SKM-1 (cell line): ENCODE measurements around the gene GSC2.
"Not testable (repeated sequence)": the region's sequence is repeated elsewhere in the genome, so short reads cannot be mapped to it uniquely, and the experiment has no call there.

Experiments
- DNase-seq: peaks from one replicate; lab custom pipeline; 2025; ENCODE audit not compliant: unreplicated experiment; lab: John Stamatoyannopoulos, UW

Gene GSC2

DNA sequence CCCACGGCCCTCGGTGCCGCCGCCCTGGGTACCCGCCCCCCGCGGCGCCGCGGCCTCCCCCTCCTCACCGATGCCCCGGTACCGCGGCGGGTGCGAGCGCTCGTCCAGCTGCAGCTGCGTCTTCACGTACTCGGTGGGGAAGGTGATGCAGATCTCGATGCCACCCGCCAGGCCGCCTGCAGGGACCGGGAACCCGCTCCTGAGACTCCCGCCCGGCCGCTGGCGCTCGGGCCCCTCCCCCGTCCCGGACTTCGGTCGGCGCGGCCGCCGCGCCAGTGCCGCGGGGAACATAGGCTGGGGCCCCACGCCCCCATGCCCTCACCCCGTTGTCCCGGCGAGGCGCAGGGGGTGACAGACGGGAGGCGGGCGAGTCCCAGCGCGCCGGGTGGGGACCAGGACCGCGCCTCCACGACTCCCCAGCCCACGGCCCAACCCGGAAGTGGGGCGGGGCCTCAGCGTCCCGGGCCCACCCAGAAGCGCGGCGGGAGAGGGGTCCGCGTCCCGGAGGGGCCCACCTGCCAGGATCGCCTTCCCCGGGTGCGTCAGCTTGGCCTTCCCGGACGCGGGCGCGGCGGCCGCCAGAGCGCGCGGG is 28.1 kb upstream of the GSC2 start:
- DNase-seq: no peak

DNA sequence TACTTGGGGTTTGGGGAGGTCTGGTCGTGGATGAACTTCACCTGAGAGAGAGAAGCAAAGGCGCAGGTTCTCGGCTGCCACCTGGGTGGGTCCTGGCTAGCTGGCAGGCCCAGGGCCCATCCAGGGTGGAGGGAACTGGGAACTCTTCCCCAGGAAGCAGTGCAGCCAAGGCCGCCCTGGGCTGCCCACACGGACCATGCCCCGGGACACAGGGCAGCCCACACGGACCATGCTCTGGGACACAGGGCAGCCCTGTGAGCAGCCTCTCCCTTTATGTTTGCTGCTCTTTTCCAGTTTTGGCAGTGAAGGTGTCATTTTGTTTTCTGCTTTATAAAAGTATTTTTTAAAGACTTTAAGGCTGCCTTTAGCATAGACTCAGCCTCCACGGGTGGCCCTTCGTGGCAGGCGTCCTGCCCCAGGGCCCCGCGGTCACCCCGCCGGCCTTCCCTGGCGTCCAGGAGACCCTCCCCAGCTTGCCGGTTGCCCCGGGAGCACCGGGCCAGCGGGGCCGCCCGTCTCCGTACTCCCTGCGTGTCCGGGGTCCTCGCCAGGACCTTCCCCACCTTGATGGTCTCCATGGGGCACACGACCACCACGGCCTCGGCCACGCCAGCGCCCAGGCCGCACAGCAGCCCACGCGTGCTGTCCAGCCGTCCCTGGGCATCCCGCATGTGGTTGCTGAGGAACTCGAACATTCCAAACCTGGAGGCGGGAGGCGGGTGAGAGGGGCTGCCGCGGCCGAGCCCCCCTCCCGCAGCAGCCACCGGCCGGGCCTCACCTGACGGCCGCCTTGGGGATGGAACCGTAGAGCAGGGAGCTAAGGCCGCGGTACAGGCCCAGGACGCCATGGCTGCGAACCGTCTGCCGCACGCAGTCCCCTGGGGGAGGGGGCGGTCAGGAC is 27.3 kb upstream of the GSC2 start:
- DNase-seq: no peak

DNA sequence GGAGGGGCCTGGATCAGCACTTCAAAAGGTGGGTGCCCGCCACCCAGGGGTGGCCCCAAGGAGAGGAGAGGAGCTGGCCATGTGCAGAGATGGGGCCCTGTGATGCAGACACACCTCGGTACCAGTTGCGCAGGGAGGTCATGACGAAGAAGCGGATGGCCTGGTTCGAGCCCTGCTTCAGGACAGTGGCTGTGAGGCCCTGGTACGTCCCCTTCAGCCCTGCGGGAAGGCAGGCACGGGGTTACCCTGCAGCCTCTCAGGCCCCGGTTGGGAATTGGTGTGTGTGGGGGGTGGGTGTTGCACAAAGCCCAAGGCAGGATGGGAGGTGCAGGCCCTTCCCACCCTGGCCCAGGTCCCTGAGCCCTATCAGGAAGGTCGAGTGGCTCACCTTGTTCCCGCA is 26.6 kb upstream of the GSC2 start:
- no peak for DNase-seq

DNA sequence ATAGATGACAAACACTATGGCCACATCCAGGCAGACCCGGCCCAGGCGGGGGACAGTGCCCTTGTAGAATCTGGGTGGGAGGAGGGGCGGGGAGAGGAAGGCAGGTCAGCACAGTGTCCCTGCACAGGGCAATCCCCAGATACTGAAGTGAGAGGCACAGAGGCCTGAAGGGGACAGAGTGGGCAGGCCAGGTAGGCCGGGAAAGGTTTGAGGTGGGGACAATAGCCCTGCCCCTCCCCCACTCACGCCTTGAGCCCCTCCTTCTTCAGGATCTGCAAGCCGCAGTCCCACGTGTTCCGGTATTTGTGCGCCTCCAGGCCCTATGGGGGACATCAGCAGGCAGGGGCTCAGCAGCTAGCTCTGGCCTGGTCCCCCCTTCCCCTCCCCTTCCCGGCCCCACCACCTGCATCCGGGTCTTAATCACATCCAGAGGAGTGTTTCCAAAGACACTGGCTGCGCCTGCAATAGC is 26.1 kb upstream of the GSC2 start:
- no peak for DNase-seq

DNA sequence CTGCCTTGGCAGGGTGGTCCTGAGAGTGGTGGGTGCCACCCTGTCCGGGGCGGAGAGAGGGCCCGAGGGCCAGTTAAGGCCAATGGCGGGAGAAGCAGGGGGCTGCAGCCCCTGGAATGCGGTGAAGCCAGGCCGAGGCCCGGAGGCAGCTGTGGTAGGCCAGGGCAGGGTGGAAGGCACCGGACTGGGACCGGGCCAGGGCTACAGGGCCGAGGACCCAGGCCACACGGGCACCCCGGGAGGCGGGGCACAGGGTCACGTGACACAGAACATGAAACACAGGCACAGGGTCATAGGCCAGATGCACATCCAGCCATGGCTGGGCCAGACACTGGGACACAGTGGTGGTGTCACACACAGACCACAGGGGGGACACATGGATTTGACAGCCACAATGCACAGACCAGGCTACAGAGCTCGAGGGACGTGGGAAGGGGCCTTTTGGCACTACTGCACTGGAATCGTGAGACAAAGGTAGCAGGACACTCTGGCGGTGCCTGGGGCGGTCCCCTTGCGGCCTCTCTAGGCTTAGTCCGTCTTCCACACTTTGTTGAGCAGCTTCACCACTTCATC is 25.6 kb upstream of the GSC2 start:
- no peak for DNase-seq

DNA sequence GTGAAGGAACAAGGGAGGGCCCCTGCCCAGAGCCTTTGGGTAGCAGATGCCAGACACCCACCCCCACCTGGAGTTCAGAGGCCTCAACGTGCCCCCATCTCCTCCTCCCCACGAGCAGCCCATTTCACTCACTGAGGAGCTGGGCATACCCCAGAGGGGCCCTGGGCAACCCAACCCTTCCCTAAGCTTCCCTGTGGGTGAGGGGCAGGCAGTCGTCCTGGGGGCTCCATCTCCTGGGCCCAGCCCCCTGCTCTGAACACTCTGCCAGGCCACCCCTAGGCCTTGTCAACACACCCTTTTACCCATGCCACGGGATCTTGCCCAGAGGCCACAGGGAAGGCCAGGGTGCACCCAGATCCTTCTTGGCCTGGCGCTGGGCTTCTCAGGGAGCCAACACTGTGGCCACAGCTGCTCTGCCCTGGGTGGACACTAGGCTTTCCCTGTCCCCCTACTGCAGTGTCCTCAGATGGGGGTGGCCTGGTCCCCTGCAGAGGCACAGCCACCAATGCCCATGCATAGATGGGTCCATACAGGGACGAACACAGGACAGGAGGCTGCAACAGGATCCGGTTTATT is 25.0 kb upstream of the GSC2 start:
- no peak for DNase-seq

DNA sequence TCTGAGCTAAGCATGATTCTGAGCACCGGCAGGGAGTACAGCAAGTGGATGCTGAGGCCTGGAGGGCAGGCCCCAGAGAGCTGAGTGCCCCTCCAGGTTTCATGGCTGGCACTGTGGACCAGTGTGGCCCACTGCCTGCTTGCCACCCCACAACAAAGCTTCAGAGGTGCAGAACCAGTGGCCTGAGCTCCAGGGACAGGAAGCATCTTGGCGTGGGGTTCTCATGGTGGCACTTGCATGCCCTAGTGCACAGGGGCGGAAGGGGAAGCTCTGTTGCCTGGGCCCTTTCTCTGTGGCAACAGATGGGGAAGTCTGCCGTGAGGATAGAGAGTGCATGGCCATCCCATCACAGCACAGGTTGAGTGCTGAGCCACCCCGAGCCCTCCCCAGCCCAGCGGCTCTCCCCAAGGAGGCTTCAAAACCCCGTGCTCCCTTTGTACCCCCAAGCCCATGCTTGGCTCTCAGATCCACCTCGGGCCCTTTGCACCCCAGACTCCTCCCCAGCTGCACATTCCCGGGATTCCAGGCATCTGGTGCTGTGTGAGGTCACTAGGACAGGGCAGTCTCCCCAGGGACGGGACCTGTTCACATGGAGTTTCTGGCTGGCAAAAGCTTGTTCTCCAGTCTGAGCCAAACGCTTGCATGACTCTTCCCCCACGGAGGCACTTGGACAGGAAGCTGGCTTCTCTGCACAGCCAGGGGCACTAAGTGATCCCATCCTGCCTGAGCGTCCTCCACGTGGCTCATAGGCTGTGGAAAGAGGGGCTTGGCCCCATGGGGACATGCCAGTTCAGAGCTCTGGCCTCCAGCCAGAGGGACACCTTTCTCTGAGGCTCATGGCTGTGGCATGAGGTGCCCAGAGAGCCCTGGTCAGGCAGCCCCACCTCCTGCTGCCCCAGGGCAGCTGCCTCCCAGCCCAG is 24.3 kb upstream of the GSC2 start:
- no peak for DNase-seq

DNA sequence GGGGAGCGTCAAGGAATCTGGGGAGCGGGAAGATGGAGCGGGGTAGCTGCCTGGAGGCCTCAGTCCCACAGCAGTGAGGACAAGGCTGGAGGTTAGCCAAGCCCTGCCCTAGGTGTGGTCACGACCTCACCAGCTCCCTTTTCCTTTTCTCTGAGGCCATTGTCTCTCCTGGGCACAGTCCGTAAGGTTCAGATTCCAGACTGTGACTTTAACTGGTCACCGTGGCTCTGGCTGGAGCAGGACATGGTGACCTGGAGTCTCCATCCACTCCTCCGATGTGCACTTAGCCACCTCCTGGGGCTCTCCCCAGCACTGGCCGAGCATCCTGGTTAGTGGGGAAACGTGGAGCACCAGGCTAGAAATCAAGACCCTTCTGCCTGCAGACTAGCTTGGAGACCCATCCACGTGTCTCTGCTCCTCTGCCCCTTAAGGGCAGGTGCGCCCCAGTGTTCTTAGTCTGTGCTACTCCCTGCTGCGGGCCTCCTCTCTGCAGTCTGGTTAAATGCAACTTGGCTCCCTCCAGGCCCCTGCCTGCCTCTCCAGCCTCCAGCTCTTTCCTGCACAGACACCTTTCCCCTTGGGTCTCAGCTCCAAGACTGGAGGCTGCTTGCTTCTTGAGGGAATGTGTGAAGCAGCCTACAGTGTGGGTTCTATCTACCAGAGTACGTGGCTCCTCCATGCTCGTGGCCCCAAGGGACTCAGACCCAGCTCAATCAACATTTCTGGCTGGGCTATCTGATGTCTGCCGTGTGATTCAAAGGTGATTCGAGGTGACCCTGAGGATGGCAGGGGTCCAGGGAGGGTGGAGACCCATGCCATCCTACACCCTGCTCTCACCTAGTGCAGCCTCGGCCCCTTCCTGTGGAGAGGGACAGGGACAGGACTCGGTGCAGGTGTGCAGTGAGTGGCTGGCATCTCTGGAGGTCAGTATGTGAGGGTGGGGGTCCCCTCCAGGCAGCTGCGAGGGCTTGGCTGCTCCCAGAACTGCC is 23.2 kb upstream of the GSC2 start:
- DNase-seq: no peak

DNA sequence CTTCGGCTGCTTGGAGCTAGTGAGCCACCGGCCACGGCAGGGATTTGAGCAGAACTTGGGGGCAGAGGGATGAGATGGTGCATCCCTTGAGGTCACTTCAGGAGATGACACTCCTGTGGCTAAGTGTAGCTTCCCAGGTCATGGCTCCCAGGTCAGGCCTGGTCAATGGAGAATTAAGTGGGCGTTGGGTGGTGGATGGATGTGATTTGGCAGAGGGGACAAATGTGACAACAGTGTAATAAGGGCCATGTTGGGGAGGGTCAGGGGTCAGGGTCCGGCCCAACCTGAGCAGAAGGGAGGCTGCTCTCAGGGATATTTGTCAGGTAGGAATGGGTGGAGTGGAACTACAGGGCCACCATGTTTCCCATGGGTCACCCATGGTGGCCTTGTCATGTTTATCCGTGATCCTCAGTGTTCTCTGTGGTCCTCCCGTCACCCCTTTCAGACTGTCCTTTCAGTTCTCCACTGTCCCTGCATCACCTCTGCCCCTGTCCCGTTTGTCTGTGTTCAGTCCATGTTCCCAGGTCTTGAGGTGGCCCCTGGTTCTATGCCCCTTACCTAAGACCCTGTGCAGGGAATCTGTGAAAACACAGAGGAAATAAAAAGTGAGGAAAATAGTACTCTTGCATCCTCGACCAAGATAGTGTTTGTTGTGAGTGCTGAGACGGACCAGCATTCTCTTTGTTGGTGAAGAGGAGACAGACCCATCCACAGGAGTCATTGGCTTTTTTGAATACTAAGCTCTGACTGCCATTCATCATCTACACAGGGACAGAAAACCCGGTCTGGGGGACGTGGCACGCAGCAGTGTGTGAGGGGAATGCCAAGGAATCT is 22.3 kb upstream of the GSC2 start:
- no peak for DNase-seq

DNA sequence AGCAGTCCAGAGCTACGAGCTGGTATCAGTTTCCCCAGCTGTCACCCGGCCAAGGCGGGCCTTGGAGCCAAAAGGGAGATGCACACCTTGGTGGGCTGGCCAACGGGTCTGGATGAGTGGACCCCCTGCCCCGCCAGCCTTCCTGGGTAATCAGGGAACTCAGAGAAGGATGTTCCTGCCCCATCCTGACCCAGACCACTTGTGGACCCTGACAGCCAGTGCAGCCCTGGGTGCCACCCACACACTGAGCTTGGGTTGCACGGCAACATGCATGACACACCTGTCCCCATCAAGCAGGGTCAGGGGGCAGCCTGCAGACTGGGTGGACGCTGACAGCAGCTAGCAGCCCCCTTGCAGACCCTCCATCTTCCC is 19.8 kb upstream of the GSC2 start:
- DNase-seq: no peak

DNA sequence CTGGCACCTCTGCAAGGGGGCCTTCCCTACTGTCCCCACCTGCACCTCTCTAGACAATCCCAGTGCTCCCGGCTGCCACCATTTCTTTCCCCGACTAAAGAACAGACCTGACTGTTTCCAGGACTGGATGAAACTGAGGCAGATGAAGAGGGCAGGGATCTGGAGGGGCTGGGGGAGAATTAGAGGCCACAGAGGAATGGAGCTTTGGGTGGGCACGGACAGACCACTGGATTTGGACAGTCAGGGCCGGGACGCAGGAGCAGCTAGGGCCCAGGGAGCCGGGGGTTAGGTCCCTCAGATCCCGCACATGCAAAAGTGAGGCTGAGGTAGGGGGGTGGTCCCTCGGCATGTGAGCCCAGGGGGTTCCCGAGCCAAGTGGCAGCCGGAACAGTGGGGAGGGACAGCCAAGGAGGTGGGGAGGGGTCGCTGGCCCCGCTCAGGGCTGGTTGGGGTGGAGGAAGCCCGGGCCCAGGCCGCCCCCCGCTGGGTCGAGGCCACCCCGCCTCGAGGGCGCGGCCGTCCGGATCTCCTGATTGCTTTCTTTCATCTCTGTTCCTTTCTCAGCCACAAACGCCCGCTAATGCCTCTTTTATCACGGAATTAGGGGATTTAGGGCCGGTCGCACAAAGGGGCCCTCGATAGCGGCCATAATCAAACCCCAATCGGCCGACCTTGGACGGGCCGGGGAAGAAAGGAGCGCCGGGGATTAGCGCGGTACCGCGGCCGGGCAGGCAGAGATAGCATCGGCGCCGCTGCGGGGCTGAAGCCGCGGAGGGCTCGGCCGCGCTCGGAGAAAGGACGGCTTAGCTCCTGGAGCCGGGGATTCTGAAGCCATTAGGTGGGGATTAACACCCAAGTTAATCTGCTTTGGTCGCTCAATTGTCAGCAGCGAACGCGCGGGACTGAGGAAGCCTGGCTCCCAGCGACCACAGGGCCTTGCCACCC is 19.2 kb upstream of the GSC2 start:
- no peak for DNase-seq

DNA sequence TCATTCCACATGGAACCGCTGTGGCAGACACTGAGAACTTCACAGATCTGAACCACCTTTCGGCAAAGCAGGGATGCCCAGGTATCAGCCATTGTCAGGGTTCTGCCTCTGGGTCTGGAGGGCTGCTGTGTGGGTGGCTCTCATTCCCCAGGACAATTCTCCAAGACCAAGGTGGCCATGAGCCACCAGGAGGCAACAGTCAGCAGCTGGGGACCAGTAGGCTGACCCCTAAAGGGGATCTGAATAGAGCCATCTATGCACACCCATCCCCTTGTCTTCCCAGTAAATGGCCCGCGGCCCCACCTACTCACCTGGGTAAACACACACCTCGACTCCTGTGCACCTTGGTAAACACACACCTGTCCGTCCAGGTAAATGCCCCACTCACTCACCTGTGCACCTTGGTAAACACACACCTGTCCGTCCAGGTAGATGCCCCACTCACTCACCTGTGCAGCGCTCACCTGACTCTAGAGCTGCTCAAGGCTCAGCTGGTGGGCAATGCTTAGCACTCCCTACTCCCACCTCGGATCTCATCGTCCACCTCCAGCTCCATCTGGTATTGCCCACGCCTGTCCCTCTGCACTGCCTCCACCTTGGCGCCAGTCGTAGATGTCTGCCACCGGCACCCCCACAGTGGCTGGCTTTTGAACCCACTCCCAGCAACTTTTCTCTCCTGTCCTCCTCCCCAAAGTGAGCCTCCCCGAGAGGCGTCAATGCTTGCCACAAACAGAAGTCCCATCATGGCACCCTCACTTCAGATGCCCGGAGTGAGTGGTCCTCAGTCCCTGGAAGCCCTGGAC is 18.2 kb upstream of the GSC2 start:
- no peak for DNase-seq

DNA sequence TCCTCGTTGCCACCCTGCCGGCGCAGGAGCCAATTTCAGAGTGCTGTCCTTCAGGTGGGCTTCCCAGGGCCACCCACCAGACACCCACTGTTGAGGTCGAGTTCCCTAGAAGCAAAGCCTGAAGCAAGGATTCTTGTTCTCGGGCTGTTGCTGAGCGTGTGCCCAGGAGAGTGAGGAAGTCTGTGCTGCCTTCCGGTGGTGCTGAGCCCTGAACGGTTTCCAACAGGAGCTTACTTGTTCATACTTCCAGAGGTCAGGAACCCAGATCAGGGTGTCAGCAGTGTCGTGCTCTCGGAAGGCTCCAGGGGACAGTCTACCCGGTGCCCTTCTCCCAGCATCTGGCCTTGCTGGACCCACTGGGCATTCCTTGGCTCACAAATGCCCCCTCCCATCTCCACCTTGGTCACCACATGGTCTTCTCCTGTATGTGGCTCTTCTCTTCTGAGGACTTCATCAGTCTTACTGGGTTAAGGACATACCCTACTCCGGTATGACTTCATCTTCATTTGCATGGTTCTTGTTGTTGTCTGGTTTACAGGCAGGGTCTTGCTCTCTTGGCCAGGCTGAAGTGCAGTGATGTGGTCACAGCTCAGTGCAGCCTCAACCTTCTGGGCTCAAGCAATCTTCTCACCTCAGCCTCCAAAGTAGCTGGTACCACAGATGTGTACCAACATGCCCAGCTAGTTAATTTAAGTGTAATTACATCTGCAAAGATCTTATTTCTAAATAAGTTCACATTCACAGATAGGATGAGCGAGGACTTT is 17.2 kb upstream of the GSC2 start:
- DNase-seq: no peak

DNA sequence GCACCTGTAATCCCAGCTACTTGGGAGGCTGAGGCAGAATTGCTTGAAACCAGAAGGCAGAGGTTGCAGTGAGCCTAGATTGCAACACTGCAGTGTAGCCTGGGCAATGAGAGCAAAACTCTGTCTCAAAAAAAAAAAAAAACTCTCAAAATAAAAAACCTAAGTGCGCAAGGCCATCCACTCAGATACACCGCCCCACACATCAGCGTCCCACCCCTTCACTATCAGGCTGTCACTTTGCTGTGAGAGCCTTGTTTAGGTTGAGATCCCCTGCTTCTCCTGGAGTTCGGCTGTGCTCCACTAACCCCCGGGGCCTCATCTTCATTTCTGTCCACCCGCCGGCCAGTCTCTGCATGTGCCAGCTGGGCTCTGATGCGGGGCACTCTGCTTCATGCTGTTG is 16.3 kb upstream of the GSC2 start:
- no peak for DNase-seq

DNA sequence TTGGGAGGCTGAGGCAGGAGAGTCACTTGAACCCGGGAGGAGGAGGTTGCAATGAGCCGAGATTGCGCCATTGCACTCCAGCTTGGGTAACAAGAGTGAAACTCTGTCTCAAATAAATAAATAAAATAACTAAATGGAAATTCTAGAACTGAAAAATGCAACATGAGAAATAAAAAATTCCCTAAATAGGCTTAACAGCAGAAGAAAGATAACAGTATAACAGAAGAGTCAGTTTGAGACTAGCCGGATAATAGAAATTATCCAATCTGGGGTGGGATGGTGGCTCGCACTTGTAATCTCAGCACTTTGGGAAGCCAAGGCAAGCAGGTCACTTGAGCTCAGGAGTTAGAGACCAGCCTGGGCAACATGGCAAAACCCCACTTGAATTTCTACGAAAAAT is 14.3 kb upstream of the GSC2 start:
- no peak for DNase-seq

DNA sequence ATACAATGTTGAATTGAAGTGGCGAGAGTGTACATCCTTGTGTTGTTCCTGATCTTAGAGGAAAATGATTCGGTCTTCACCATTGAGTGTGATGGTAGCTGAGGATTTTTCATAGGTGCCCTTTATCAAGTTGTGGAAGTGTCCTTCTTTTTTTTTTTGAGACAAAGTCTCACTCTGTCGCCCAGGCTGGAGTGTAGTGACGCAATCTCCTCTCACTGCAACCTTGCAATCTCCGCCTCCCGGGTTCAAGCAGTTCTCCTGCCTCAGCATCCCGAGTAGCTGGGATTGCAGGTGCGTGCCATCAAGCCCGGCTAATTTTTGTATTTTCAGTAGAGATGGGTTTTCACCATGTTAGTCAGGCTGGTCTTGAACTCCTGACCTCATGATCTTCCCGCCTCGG is 8.6 kb upstream of the GSC2 start:
- DNase-seq: not testable (repeated sequence)
